IPS-20b (cell line): ENCODE data around the gene GSPT1.

Experiments used
- H3K27ac ChIP-seq: one replicate; pipeline ENCODE4 v1.5.1; 2013; ENCODE audit warnings: low read length
- H3K27me3 ChIP-seq: 2 replicates; pipeline ENCODE4 v1.6.1; 2013; ENCODE audit warnings: mild to moderate bottlenecking, low read length, inconsistent platforms; ENCODE audit not compliant: insufficient read depth
- H3K36me3 ChIP-seq: 2 replicates; pipeline ENCODE4 v1.6.1; 2013; ENCODE audit warnings: low read depth, mild to moderate bottlenecking, inconsistent platforms, low read length, moderate library complexity; ENCODE audit not compliant: insufficient read depth
- H3K4me1 ChIP-seq: 2 replicates; pipeline ENCODE4 v1.6.1; 2013; ENCODE audit warnings: mild to moderate bottlenecking, control low read depth, inconsistent platforms, low read length, moderate library complexity; ENCODE audit not compliant: insufficient read depth
- H3K4me3 ChIP-seq: 2 replicates; pipeline ENCODE4 v1.5.1; 2013; ENCODE audit warnings: mild to moderate bottlenecking, low read length, inconsistent platforms
- H3K9ac ChIP-seq: 2 replicates; pipeline ENCODE4 v1.6.1; 2013; ENCODE audit warnings: low read depth, mild to moderate bottlenecking, inconsistent platforms, low read length, moderate library complexity
- H3K9me3 ChIP-seq: 2 replicates; pipeline ENCODE4 v1.6.1; 2013; ENCODE audit warnings: mild to moderate bottlenecking, low read depth, low read length, inconsistent platforms; ENCODE audit not compliant: insufficient read depth

GSPT1 gene

GRCh38 chr16:11875721-11876120, 40.0 kb downstream of the GSPT1 start:
- H3K4me1 ChIP-seq: no peaks in the 10 kb centered on the region
- H3K36me3 ChIP-seq: peaks cover 89% of the 10 kb centered on the region
- H3K4me3 ChIP-seq: no peak overlapping the region
- H3K9ac ChIP-seq: no peak overlapping the region
- no peaks in the 10 kb centered on the region for H3K27me3 ChIP-seq
- no peaks in the 10 kb centered on the region for H3K9me3 ChIP-seq
- no peak overlapping the region for H3K27ac ChIP-seq

- Histone ChIP-seq H3K27ac (no peak overlapping the region), H3K4me3 (no peak overlapping the region), H3K4me1 (no peaks in the 10 kb centered on the region), H3K9ac (no peak overlapping the region), H3K27me3 (no peaks in the 10 kb centered on the region), H3K9me3 (no peaks in the 10 kb centered on the region), H3K36me3 (peaks cover 74% of the 10 kb centered on the region)
Observed at GRCh38 chr16:11871193-11871592, 44.6 kb downstream of the GSPT1 start.

GRCh38 chr16:11870399-11870798, 45.4 kb downstream of the GSPT1 start:
- peaks cover 66% of the 10 kb centered on the region for H3K36me3 ChIP-seq
- H3K27ac ChIP-seq: no peak overlapping the region
- H3K4me3 ChIP-seq: no peak overlapping the region
- H3K9me3 ChIP-seq: no peaks in the 10 kb centered on the region
- no peaks in the 10 kb centered on the region for H3K27me3 ChIP-seq
- H3K4me1 ChIP-seq: no peaks in the 10 kb centered on the region
- no peak overlapping the region for H3K9ac ChIP-seq

- H3K9ac ChIP-seq: no peak overlapping the region
- no peak overlapping the region for H3K4me3 ChIP-seq
- H3K27ac ChIP-seq: no peak overlapping the region
- no peaks in the 10 kb centered on the region for H3K4me1 ChIP-seq
- no peaks in the 10 kb centered on the region for H3K9me3 ChIP-seq
- peaks cover 58% of the 10 kb centered on the region for H3K36me3 ChIP-seq
- H3K27me3 ChIP-seq: no peaks in the 10 kb centered on the region
Observed at GRCh38 chr16:11869353-11870228, 46.2 kb downstream of the GSPT1 start.

- peaks cover 47% of the 10 kb centered on the region for H3K36me3 ChIP-seq
- H3K9me3 ChIP-seq: no peaks in the 10 kb centered on the region
- H3K4me1 ChIP-seq: no peaks in the 10 kb centered on the region
- H3K4me3 ChIP-seq: no peak overlapping the region
- H3K9ac ChIP-seq: no peak overlapping the region
- H3K27me3 ChIP-seq: no peaks in the 10 kb centered on the region
- H3K27ac ChIP-seq: no peak overlapping the region
Observed at GRCh38 chr16:11868412-11868980, 47.3 kb downstream of the GSPT1 start.

GRCh38 chr16:11862489-11862888, 53.3 kb downstream of the GSPT1 start:
- Histone ChIP-seq H3K9ac (no peak overlapping the region), H3K27ac (no peak overlapping the region), H3K27me3 (no peaks in the 10 kb centered on the region), H3K9me3 (no peaks in the 10 kb centered on the region), H3K4me3 (no peak overlapping the region), H3K36me3 (no peaks in the 10 kb centered on the region), H3K4me1 (no peaks in the 10 kb centered on the region)

GRCh38 chr16:11857161-11857560, 58.6 kb downstream of the GSPT1 start:
- no peak overlapping the region for H3K9ac ChIP-seq
- no peaks in the 10 kb centered on the region for H3K27me3 ChIP-seq
- no peaks in the 10 kb centered on the region for H3K36me3 ChIP-seq
- H3K27ac ChIP-seq: no peak overlapping the region
- H3K9me3 ChIP-seq: no peaks in the 10 kb centered on the region
- no peak overlapping the region for H3K4me3 ChIP-seq
- H3K4me1 ChIP-seq: no peaks in the 10 kb centered on the region; the same call in 1 of the 2 replicates

GRCh38 chr16:11852092-11852809, 63.5 kb downstream of the GSPT1 start:
- Histone ChIP-seq H3K4me1 (no peaks in the 10 kb centered on the region; the same call in 1 of the 2 replicates), H3K4me3 (peak overlapping the region; percentile 98), H3K9ac (peak overlapping the region; percentile 98; the same call in 1 of the 2 replicates), H3K27ac (no peak overlapping the region), H3K27me3 (no peaks in the 10 kb centered on the region), H3K9me3 (no peaks in the 10 kb centered on the region), H3K36me3 (peaks cover 31% of the 10 kb centered on the region)

- Histone ChIP-seq H3K36me3 (peaks cover 39% of the 10 kb centered on the region), H3K27me3 (no peaks in the 10 kb centered on the region), H3K27ac (peak within 1 kb of the TSS; percentile 68), H3K9ac (peak within 1 kb of the TSS; percentile 98), H3K4me1 (no peaks in the 10 kb centered on the region; the same call in 1 of the 2 replicates), H3K4me3 (peak within 1 kb of the TSS; percentile 98), H3K9me3 (no peaks in the 10 kb centered on the region)
Observed at GRCh38 chr16:11851294-11852091, 64.3 kb downstream of the GSPT1 start, which contains the start of gene RSL1D1. RSL1D1 (minus strand) TSS chr16:11851542; CDS start chr16:11851512, 30 bp downstream.

GRCh38 chr16:11848842-11849241, 66.9 kb downstream of the GSPT1 start:
- Histone ChIP-seq H3K27ac (no peak overlapping the region), H3K4me1 (no peaks in the 10 kb centered on the region; the same call in 1 of the 2 replicates), H3K9me3 (no peaks in the 10 kb centered on the region), H3K36me3 (peaks cover 65% of the 10 kb centered on the region), H3K9ac (no peak overlapping the region), H3K4me3 (no peak overlapping the region), H3K27me3 (no peaks in the 10 kb centered on the region)

GRCh38 chr16:11844499-11844898, 71.3 kb downstream of the GSPT1 start:
- peaks cover 97% of the 10 kb centered on the region for H3K36me3 ChIP-seq
- H3K27me3 ChIP-seq: no peaks in the 10 kb centered on the region
- no peak overlapping the region for H3K4me3 ChIP-seq
- no peak overlapping the region for H3K27ac ChIP-seq
- no peak overlapping the region for H3K9ac ChIP-seq
- no peaks in the 10 kb centered on the region for H3K4me1 ChIP-seq
- H3K9me3 ChIP-seq: no peaks in the 10 kb centered on the region
